Suprapubic skin (tissue), 4 donors: ENCODE data around the gene SH3BP4. TPM values are rescaled to one million over a fixed set of nuclear protein-coding genes. Genes with fewer than 3 reads are reported as not detected.
A peak's percentile ranks its signal among the peaks of the same experiment; 100 is the strongest.

Source experiments
- DNase-seq, 2 donors: peaks; one replicate each; pipeline ENCODE4 v3.0.0-alpha.2; 2019; ENCODE audit warnings: low spot score in 2 of 2
- H3K27ac ChIP-seq: fragments of 200-600 bp; sonication (generic); one replicate; pipeline ENCODE4 v1.5.1; 2019
- H3K27me3 ChIP-seq: fragments of 200-600 bp; sonication (generic); one replicate; pipeline ENCODE4 v1.5.1; 2019
- H3K36me3 ChIP-seq: fragments of 200-600 bp; sonication (generic); one replicate; pipeline ENCODE4 v1.5.1; 2019
- H3K4me1 ChIP-seq: fragments of 200-600 bp; sonication (generic); one replicate; pipeline ENCODE4 v1.5.1; 2019
- H3K4me3 ChIP-seq: fragments of 200-600 bp; sonication (generic); one replicate; pipeline ENCODE4 v1.5.1; 2019; ENCODE audit warnings: mild to moderate bottlenecking
- H3K9me3 ChIP-seq: fragments of 200-600 bp; sonication (generic); one replicate; pipeline ENCODE4 v1.5.1; 2019
- CTCF ChIP-seq, 2 donors: fragments of 200-600 bp in 1 of 2; fragments of 450-650 bp in 1 of 2; sonication (generic) in 1 of 2; IDR thresholded peaks; one replicate each; pipeline ENCODE4 v1.5.1; 2016 to 2019; ENCODE audit warnings: antibody characterized with exemption in 2 of 2, mild to moderate bottlenecking in 1 of 2, moderate library complexity in 1 of 2
- EP300 ChIP-seq: sonication (generic); formaldehyde crosslinking; IDR thresholded peaks from one replicate; pipeline ENCODE4 v1.6.1; 2017; ENCODE audit warnings: antibody characterized with exemption
- POLR2A ChIP-seq, 2 donors: fragments of 450-650 bp; IDR thresholded peaks; one replicate each; pipeline ENCODE4 v1.6.1; 2017; ENCODE audit warnings: antibody characterized with exemption in 2 of 2, mild to moderate bottlenecking in 2 of 2, moderate library complexity in 2 of 2
- POLR2AphosphoS5 ChIP-seq, 3 donors: sonication (generic); formaldehyde crosslinking; IDR thresholded peaks; one replicate each; pipeline ENCODE4 v1.6.1; 2017; ENCODE audit warnings: antibody characterized with exemption in 3 of 3
- WGBS: methylation state at CpG from one replicate; pipeline ENCODE4 v1.1.5; 2018; 5-methylcytosine and 5-hydroxymethylcytosine counted together
- total RNA-seq, 4 donors: library from RNA; depleted of rRNA; stranded (reverse); fragments of >200 nt; gene quantifications; one replicate each; pipeline ENCODE4 v1.1.0, GENCODE V29; 2016

The SH3BP4 gene
- total RNA-seq, 4 donors from 2014 or later, result 38.6 to 82.6 (median 58.6) TPM

- H3K9me3 ChIP-seq, result no peaks in the 10 kb centered on the region
- DNase-seq, result peak in 1 of 2 donors; percentile 78
- peak overlapping the region; percentile 94 for H3K4me3 ChIP-seq
- WGBS, result under 1% methylated on average over 32 of the region's 102 CpGs
- TF ChIP-seq EP300, result no peak
- H3K27ac ChIP-seq, result peak overlapping the region; percentile 92
- no peaks in the 10 kb centered on the region for H3K27me3 ChIP-seq
- H3K4me1 ChIP-seq, result peaks cover 46% of the 10 kb centered on the region
- no peaks in the 10 kb centered on the region for H3K36me3 ChIP-seq
Observed at GRCh38 chr2:234952270-234953115, 676 bp downstream of the SH3BP4 start.

GRCh38 chr2:234953116-234954031 lies 1.6 kb downstream of the SH3BP4 start:
- WGBS, result 38% methylated on average over 20 of the region's 20 CpGs
- peaks cover 48% of the 10 kb centered on the region for H3K4me1 ChIP-seq
- TF ChIP-seq POLR2A (IDR thresholded peaks at IDR 0.05) (no peak), EP300 (no peak), CTCF (IDR thresholded peaks at IDR 0.05) (no peak), POLR2AphosphoS5 (IDR thresholded peaks at IDR 0.05) (no peak)
- no peaks in the 10 kb centered on the region for H3K27me3 ChIP-seq
- no peaks in the 10 kb centered on the region for H3K9me3 ChIP-seq
- H3K27ac ChIP-seq, result peak overlapping the region; percentile 92
- H3K36me3 ChIP-seq, result no peaks in the 10 kb centered on the region
- peak in 1 of 2 donors; percentile 74 for DNase-seq
- peak overlapping the region; percentile 94 for H3K4me3 ChIP-seq

GRCh38 chr2:234954551-234954992 lies 2.8 kb downstream of the SH3BP4 start:
- Histone ChIP-seq H3K27me3 (no peaks in the 10 kb centered on the region), H3K27ac (peak overlapping the region; percentile 92), H3K9me3 (no peaks in the 10 kb centered on the region), H3K36me3 (no peaks in the 10 kb centered on the region), H3K4me1 (peaks cover 48% of the 10 kb centered on the region), H3K4me3 (peak overlapping the region; percentile 94)
- TF ChIP-seq EP300 (no peak), POLR2AphosphoS5 (IDR thresholded peaks at IDR 0.05) (no peak), POLR2A (IDR thresholded peaks at IDR 0.05) (no peak), CTCF (IDR thresholded peaks at IDR 0.05) (no peak)
- DNase-seq, result peak in 1 of 2 donors; percentile 73
- WGBS, result 45% methylated on average over 8 of the region's 8 CpGs

- DNase-seq, result peak in 1 of 2 donors; percentile 67
- 81% methylated on average over 16 of the region's 16 CpGs for WGBS
- Histone ChIP-seq H3K27me3 (no peaks in the 10 kb centered on the region), H3K4me3 (no peak overlapping the region), H3K27ac (peak overlapping the region; percentile 92), H3K9me3 (no peaks in the 10 kb centered on the region), H3K4me1 (peaks cover 45% of the 10 kb centered on the region), H3K36me3 (no peaks in the 10 kb centered on the region)
- TF ChIP-seq POLR2AphosphoS5 (IDR thresholded peaks at IDR 0.05) (no peak), EP300 (no peak), CTCF (IDR thresholded peaks at IDR 0.05) (no peak), POLR2A (IDR thresholded peaks at IDR 0.05) (no peak)
Observed at GRCh38 chr2:234955091-234955591, 3.3 kb downstream of the SH3BP4 start.

- WGBS, result 84% methylated on average over 10 of the region's 10 CpGs
- Histone ChIP-seq H3K9me3 (no peaks in the 10 kb centered on the region), H3K4me3 (no peak overlapping the region), H3K27ac (no peak overlapping the region), H3K27me3 (no peaks in the 10 kb centered on the region), H3K4me1 (peaks cover 46% of the 10 kb centered on the region), H3K36me3 (no peaks in the 10 kb centered on the region)
- DNase-seq, result peak in 1 of 2 donors; percentile 26
- TF ChIP-seq POLR2AphosphoS5 (IDR thresholded peaks at IDR 0.05), result no peak
- no peak for TF ChIP-seq CTCF (IDR thresholded peaks at IDR 0.05)
- no peak for TF ChIP-seq EP300
- no peak for TF ChIP-seq POLR2A (IDR thresholded peaks at IDR 0.05)
Observed at GRCh38 chr2:234955971-234956509, 4.2 kb downstream of the SH3BP4 start.
